ENCODE data around the gene BCL6. TPM values are rescaled to one million over a fixed set of nuclear protein-coding genes. Genes with fewer than 3 reads are reported as not detected.

BCL6 gene
- polyA plus RNA-seq, 1 donor (not counting 4 experiments of a cell fraction or from before 2014, with no cell fraction given), result 7.7 TPM

DNA sequence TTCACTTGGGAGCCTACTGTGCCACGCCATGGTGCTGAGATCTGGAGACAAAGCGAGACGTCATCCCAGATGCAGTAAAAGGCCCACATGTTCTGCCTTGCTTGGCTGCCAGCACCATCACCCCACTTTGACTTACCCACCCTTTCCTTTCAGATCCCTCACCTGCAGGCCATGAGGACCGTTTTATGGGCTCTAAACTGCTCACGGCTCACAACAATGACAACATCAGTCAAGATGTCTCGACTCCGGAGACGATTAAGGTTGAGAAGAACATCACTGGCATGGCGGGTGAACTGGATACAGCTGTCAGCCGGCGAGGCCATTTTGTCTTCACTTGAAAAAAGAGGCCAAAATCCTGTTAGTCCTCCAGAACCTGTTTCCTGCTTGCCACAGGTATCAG, 11.9 kb downstream of the BCL6 start:
- no peak overlapping the region for H3K9ac ChIP-seq (ENCODE audit: control insufficient read depth, extremely low read depth, insufficient read depth, low read length)
- no peaks in the 10 kb centered on the region for H4K20me1 ChIP-seq (ENCODE audit: control insufficient read depth, extremely low read depth, insufficient read depth, low read length)
- H3K79me2 ChIP-seq (ENCODE audit: control insufficient read depth, insufficient read depth, low read length), result peaks cover 11% of the 10 kb centered on the region
- no peak for FAIRE-seq
- no peak overlapping the region for H2AFZ ChIP-seq (ENCODE audit: control insufficient read depth, low read length)
- H3K36me3 ChIP-seq (ENCODE audit: control insufficient read depth in 2 of 2, extremely low read depth in 1 of 2, insufficient read depth in 2 of 2, low read length in 2 of 2), result peaks cover 23 to 33% of the 10 kb centered on the region in 2 experiments
- H3K4me3 ChIP-seq (ENCODE audit: control insufficient read depth in 2 of 3, extremely low read depth in 1 of 3, insufficient read depth in 2 of 3, low read depth in 1 of 3, low read length in 3 of 3), result no peak overlapping the region
- peaks cover 22% of the 10 kb centered on the region for H3K4me1 ChIP-seq (ENCODE audit: control insufficient read depth, extremely low read depth, insufficient read depth, low read length)
- no peaks in the 10 kb centered on the region for H3K27me3 ChIP-seq (ENCODE audit: control insufficient read depth, extremely low read depth, insufficient read depth, low read length)
- no peaks in the 10 kb centered on the region for H3K9me3 ChIP-seq (ENCODE audit: control insufficient read depth, low read depth, low read length)
- no peak overlapping the region for H3K4me2 ChIP-seq (ENCODE audit: control insufficient read depth, extremely low read depth, insufficient read depth, low read depth, low read length)
- TF ChIP-seq, protein P1, sequence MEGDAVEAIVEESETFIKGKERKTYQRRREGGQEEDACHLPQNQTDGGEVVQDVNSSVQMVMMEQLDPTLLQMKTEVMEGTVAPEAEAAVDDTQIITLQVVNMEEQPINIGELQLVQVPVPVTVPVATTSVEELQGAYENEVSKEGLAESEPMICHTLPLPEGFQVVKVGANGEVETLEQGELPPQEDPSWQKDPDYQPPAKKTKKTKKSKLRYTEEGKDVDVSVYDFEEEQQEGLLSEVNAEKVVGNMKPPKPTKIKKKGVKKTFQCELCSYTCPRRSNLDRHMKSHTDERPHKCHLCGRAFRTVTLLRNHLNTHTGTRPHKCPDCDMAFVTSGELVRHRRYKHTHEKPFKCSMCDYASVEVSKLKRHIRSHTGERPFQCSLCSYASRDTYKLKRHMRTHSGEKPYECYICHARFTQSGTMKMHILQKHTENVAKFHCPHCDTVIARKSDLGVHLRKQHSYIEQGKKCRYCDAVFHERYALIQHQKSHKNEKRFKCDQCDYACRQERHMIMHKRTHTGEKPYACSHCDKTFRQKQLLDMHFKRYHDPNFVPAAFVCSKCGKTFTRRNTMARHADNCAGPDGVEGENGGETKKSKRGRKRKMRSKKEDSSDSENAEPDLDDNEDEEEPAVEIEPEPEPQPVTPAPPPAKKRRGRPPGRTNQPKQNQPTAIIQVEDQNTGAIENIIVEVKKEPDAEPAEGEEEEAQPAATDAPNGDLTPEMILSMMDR (optimal IDR thresholded peaks at IDR 0.05 in 1 of 3, IDR thresholded peaks at IDR 0.05 in 1 of 3, conservative IDR thresholded peaks at IDR 0.05 in 1 of 3; ENCODE audit: extremely low read depth in 1 of 3, insufficient read depth in 2 of 3, low read length in 3 of 3), result no peak
- no peak for TF ChIP-seq EZH2 (IDR thresholded peaks at IDR 0.05; ENCODE audit: low read length)
- dilution Hi-C loops (cut with MboI; ENCODE audit: extremely low pct_ligation_motif_present, low sequenced_read_pairs), result loop anchor here (25.0 kb wide), 1 partner anchor 1204 kb away; no protein-coding TSS in a partner anchor
- no peak overlapping the region for H3K27ac ChIP-seq (ENCODE audit: control insufficient read depth, insufficient read depth, low read length)
- no peak for DNase-seq (ENCODE audit: low read depth, low spot score)
- no peaks in the 10 kb centered on the region for H3K9me1 ChIP-seq (ENCODE audit: control insufficient read depth, extremely low read depth, insufficient read depth, low read length)

DNA sequence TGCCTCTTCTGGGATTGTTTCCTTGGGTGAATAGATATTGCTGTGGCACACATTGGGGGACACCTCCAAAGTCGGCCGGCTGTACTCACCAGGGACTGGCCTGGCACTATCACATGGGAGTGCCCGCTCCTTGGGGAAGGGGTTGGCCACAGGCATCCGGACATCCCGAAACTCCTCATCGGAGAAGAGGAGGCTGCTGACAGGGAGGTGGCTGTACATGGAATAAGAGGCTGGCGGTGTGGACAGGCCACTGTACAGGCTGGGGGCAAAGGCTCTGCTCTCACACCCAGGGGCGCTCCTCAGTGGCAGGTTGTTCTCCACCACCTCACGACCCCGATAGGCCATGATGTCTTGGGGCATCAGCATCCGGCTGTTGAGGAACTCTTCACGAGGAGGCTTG, 15.7 kb downstream of the BCL6 start:
- Histone ChIP-seq H3K4me2 (ENCODE audit: control insufficient read depth, extremely low read depth, insufficient read depth, low read depth, low read length) (no peak overlapping the region), H3K27ac (ENCODE audit: control insufficient read depth, insufficient read depth, low read length) (no peak overlapping the region), H2AFZ (ENCODE audit: control insufficient read depth, low read length) (no peak overlapping the region), H3K9me1 (ENCODE audit: control insufficient read depth, extremely low read depth, insufficient read depth, low read length) (no peaks in the 10 kb centered on the region), H3K4me1 (ENCODE audit: control insufficient read depth, extremely low read depth, insufficient read depth, low read length) (no peaks in the 10 kb centered on the region), H3K9ac (ENCODE audit: control insufficient read depth, extremely low read depth, insufficient read depth, low read length) (no peak overlapping the region), H3K27me3 (ENCODE audit: control insufficient read depth, extremely low read depth, insufficient read depth, low read length) (no peaks in the 10 kb centered on the region), H3K9me3 (ENCODE audit: control insufficient read depth, low read depth, low read length) (no peaks in the 10 kb centered on the region), H3K79me2 (ENCODE audit: control insufficient read depth, insufficient read depth, low read length) (no peaks in the 10 kb centered on the region), H4K20me1 (ENCODE audit: control insufficient read depth, extremely low read depth, insufficient read depth, low read length) (no peaks in the 10 kb centered on the region), H3K4me3 (ENCODE audit: control insufficient read depth in 2 of 3, extremely low read depth in 1 of 3, insufficient read depth in 2 of 3, low read depth in 1 of 3, low read length in 3 of 3) (no peak overlapping the region), H3K36me3 (ENCODE audit: control insufficient read depth in 2 of 2, extremely low read depth in 1 of 2, insufficient read depth in 2 of 2, low read length in 2 of 2) (peaks cover 39 to 61% of the 10 kb centered on the region in 2 experiments)
- TF ChIP-seq EZH2 (IDR thresholded peaks at IDR 0.05; ENCODE audit: low read length), result no peak
- dilution Hi-C loops (cut with MboI; ENCODE audit: extremely low pct_ligation_motif_present, low sequenced_read_pairs), result loop anchor here (25.0 kb wide), 1 partner anchor 1208 kb away; no protein-coding TSS in a partner anchor
- no peak for DNase-seq (ENCODE audit: low read depth, low spot score)
- FAIRE-seq, result no peak
